GM19035 (cell line): Measurements from ENCODE around the gene AGL.
"Not testable (repeated sequence)": the region's sequence is repeated elsewhere in the genome, so short reads cannot be mapped to it uniquely, and the experiment has no call there.

Experiments used
- ATAC-seq: cut with Tn5 transposase; IDR thresholded peaks from one replicate; pipeline ENCODE4 v1.9.1; 2021; ENCODE audit not compliant: unreplicated experiment

Gene AGL

DNA sequence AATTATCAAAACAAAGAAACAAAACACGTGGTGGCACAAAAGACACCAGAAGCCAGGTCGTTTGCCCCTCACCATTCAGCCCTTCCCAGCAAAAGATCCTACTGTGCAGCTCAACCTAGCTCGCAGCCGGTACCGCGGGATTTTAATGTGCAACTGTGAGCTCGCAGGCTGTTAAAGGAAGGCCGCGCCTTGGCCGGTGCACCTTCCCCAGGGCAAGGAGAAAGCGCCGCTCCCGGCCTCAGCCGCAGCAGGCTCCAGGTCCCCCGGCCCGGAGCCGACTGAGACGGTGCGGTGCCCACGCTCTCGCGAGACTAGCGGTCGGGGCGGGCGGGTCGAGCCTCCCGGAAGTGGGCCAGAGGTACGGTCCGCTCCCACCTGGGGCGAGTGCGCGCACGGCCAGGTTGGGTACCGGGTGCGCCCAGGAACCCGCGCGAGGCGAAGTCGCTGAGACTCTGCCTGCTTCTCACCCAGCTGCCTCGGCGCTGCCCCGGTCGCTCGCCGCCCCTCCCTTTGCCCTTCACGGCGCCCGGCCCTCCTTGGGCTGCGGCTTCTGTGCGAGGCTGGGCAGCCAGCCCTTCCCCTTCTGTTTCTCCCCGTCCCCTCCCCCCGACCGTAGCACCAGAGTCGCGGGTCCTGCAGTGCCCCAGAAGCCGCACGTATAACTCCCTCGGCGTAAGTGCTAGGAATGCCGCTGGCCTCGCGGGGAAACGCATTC lies at the start of gene AGL:
Gene AGL (plus strand): TSS at position 618 of the 715 bp plus-strand sequence. CDS start 682 bp downstream, outside the sequence.
- peak; percentile 100 for ATAC-seq

DNA sequence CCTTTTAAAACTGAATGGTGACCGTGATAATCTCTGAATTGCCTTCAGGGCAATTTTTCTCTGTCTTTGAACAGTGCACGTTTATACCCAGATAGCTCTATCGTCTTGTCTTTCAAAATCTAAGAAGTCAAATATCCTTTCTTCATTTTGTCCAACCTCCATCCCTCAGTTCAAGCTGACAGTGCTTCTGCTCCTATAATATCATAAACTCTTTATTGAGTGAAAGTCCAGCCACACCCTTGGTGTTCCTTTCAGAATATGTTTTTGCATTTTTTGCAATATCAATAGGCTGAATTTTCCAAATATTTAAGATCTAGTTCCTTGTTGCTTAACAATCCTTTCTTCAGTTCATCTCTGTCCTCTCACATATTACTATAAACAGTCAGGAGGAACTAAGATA lies 48.6 kb upstream of the AGL start:
- ATAC-seq, result no peak

GRCh38 chr1:99806882-99807281 lies 43.3 kb upstream of the AGL start:
- no peak for ATAC-seq

DNA sequence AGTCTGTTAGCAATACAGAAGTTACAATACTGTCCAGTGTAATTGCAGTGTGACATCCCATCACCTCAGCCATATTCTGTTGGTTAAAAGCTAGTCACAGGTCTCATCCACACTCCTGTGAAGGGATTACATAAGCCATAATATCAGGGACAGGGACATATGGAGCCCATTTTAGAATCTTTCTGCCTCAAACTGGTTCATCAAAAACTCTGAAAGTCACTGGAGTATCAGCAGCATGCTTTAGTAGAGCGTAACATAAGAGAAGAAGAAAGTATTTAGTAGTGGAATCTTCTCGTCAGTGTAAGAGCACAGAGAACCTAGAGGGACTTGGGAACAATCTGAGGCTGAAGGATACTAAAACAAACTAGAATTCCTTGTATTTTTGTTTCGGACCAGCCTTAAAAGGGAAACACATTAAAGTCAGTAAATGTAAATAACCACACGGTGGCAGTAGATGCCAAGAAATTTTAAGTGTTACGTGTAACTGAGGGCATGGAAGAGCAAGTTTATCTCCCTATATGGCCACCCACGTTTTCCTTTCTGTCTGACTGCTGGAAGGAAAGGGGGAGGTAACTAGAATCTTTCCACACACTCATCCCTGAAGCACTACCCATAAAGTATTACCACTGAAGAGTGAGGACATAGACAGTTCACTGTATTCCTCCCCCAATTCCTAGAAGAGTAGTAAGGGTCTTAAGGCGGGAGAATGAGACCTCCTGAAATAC lies 41.6 kb upstream of the AGL start:
- peak; percentile 94 for ATAC-seq

GRCh38 chr1:99811075-99811474 lies 39.1 kb upstream of the AGL start:
- ATAC-seq, result no peak

DNA sequence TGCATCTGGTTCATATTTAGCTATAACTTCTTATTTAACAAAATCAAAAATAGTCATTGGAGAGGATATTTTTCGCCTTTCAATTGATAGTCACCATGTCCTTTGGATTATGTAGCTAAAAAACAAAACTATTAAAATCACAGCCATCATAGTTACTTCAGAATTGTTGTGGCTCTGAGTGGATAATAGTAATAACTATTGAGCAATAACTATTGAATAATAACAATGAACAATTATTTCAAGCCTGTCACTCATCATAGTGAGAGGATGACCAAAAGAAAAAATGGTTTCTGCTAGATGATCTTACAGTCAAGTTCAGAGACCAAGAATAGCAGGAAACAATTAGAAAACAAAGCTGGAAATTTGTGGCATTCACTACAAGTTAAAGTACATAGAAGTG lies 38.4 kb upstream of the AGL start:
- no peak for ATAC-seq

GRCh38 chr1:99814373-99814900 lies 35.7 kb upstream of the AGL start:
- ATAC-seq, result no peak

GRCh38 chr1:99816656-99817055 lies 33.5 kb upstream of the AGL start:
- ATAC-seq, result no peak

DNA sequence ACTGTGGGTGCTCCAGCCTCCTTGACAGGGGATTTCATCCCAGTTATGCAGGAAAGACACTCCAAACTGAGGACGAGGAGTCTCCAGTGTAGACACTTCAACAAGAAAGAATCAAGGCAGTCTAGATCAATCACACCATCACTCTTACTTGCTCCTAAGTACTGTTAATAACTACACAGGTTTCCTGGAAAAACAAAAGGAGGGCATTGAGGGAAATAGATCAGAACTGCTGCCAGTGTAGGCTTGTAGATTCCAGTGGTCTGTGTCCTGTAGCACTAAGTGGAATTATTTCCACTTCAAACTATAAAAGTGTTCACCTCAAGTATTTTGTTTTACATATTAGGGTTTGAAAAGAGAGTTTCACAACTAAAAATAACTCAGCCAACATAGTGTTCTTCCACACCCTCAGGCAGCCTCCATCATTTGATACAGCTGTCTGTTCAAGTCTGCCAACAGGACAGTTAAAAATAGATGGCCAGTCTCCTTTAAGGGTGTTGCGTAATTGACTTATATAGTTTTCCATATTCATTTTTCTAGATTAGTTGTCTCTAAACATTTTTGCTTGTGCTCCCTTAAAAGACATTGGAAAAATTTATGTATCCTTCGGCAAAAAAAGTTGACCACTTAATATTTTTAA lies 32.0 kb upstream of the AGL start:
- no peak for ATAC-seq

DNA sequence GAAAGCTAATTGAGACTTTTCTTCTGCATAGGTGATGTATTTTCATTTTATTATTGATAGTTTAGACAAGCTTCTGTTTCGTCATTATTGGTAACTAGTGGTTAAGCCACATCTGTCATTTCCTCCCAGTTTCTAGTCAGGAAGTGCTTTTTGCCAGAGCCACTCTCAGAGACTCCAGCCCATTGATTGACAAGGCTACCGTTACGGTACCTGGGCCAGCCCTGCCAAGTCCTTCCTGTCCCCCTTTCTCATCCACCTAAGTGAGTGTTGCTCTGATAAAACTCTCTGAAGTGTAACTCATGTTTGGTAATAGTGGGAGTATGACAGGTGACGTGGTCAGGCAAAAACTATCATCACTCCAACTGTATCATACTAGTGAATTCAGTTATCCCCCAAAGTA lies 29.6 kb upstream of the AGL start:
- ATAC-seq, result peak; percentile 91

DNA sequence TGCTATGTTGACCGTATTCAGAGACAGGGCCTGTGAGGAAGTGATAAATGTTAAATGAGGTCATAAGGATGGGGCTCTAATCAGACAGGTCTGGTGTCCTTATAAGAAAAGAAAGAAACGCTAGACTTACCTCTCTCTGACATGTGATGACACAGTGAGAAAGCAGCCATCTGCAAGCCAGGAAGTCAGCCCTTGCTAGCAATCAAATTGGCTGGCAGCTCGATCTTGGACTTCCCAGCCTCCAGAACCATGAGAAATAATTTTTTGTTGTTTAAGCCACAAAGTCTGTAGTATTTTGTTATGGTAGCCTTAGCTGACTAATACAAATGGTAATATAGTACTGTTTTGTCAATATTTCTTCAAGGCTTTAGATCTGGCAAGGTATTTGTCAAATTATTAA lies 25.1 kb upstream of the AGL start:
- ATAC-seq, result no peak

DNA sequence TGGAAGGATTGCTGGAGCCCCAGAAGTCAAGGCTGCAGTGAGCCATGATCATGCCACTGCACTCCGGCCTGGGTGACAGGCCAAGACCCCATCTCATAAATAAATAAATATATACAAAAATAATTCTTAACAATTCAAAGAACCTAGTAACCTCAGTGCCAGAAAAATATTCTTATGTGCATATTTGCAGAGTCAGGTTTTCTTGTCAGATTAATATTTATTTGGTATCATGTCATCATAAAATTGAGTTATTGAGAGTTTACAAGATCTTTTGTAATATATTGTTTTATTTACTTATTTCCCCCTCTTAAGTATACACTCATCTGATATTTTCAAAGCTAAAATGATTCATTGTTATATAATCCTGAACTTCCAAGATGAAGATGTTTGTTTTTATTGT lies 24.5 kb upstream of the AGL start:
- ATAC-seq, result no peak

DNA sequence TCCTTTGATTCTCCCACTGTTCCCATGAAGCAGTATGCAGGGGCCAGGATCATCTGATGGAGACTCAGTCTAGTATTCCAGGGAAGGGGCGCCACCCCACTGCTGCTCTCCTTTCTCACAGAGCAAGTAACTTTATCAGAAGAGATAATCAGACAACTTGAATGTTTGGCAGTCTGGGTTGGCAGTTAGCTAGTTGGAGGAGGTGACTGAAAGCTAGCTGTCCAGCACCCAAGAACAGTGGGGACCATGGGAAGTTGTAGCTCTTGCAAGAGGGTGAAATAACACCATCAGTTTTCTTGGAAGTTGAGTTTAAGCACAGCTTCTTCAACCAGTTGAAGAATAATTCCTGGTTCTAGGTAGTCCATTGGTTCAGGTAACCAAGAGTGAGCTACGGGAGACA lies 22.2 kb upstream of the AGL start:
- ATAC-seq, result no peak

DNA sequence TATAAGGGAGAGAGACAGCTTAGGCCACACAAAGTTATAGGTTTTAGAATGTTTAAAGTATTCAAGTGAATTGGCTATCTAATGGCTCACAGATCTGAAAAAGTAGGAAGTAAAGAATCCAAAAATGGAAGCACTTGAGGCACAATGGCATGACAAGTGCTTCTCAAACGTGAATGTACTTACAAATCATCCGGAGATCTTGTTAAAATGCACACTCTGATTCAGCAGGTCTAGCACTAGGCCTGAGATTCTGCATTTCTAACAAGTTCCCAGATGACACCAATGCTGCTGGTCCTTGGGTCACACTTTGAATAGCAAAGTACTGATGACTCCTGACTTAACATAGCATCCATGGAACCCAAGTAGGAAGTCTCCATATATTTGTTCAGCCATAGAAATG lies 20.9 kb upstream of the AGL start:
- ATAC-seq, result no peak

GRCh38 chr1:99833911-99834310 lies 16.2 kb upstream of the AGL start:
- ATAC-seq, result not testable (repeated sequence)

GRCh38 chr1:99836171-99837103 lies 13.7 kb upstream of the AGL start:
- not testable (repeated sequence) for ATAC-seq

GRCh38 chr1:99840353-99840752 lies 9.8 kb upstream of the AGL start:
- not testable (repeated sequence) for ATAC-seq

DNA sequence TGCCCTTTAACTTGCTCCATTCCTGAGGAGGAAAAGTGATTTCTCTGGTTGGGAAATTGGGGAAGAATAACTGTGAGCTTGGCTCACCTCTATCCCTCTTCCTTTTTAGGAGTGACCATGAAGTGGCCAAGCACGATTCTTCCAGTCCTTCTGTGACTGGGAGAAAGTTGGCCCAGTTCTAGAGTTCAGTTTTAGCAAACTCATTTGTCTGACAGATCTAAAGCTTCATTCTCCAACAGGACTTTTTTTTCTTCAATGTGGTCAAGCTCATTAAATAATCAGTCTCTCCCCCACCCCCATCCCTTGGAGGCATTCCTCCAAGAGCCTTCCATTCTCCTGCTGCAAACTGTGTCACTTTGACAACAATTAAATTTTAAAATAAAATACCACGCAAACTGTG lies 6.4 kb upstream of the AGL start:
- no peak for ATAC-seq

GRCh38 chr1:99845201-99845600 lies 5.0 kb upstream of the AGL start:
- not testable (repeated sequence) for ATAC-seq

GRCh38 chr1:99849413-99849743 lies 783 bp upstream of the AGL start:
- ATAC-seq, result peak; percentile 19
